HG03175 (cell line): ENCODE measurements around the gene TRABD.
"Not testable (repeated sequence)": the region's sequence is repeated elsewhere in the genome, so short reads cannot be mapped to it uniquely, and the experiment has no call there.

Experiments used
- ATAC-seq: cut with Tn5 transposase; IDR thresholded peaks from one replicate; pipeline ENCODE4 v1.9.1; 2021; ENCODE audit warnings: mild to moderate bottlenecking, moderate library complexity; ENCODE audit not compliant: unreplicated experiment

The TRABD gene

GRCh38 chr22:50151571-50152537, 33.9 kb upstream of the TRABD start:
- no peak for ATAC-seq

- ATAC-seq, result no peak
These were observed 32.5 kb upstream of the TRABD start for GRCh38 chr22:50153056-50153755.

- ATAC-seq, result no peak
These were observed 32.0 kb upstream of the TRABD start for GRCh38 chr22:50153756-50154140.

- ATAC-seq, result no peak
These were observed 27.9 kb upstream of the TRABD start for GRCh38 chr22:50157709-50158375.

- no peak for ATAC-seq
These were observed 24.8 kb upstream of the TRABD start for GRCh38 chr22:50160947-50161346.

GRCh38 chr22:50161508-50162390, 24.0 kb upstream of the TRABD start:
- no peak for ATAC-seq

GRCh38 chr22:50162391-50162956, 23.2 kb upstream of the TRABD start:
- no peak for ATAC-seq

GRCh38 chr22:50165436-50166123, 20.1 kb upstream of the TRABD start:
- no peak for ATAC-seq

GRCh38 chr22:50167689-50168489, 17.8 kb upstream of the TRABD start:
- no peak for ATAC-seq

- ATAC-seq, result not testable (repeated sequence)
These were observed 17.1 kb upstream of the TRABD start for GRCh38 chr22:50168490-50169180.

GRCh38 chr22:50169181-50169759, 16.4 kb upstream of the TRABD start:
- no peak for ATAC-seq

GRCh38 chr22:50169774-50170341, 15.9 kb upstream of the TRABD start:
- no peak for ATAC-seq

GRCh38 chr22:50170453-50171318, 15.0 kb upstream of the TRABD start, which contains the start of gene PANX2:
PANX2 (plus strand) TSS chr22:50170731; CDS start chr22:50170731, 0 bp downstream.
- no peak for ATAC-seq

- ATAC-seq, result no peak
These were observed 14.3 kb upstream of the TRABD start for GRCh38 chr22:50171319-50171964.

GRCh38 chr22:50171965-50172421, 13.7 kb upstream of the TRABD start:
- no peak for ATAC-seq
